ENCODE results near the gene MYO3B.

MYO3B gene

GRCh38 chr2:170695521-170696410, 517.8 kb downstream of the MYO3B start:
- H3K4me3 ChIP-seq (ENCODE audit: low read depth, low read length): no peak overlapping the region
- no peak for TF ChIP-seq CTCF (IDR thresholded peaks at IDR 0.05; ENCODE audit: low read depth, low read length, missing control alignments)
- no peak for DNase-seq (ENCODE audit: low read depth)

GRCh38 chr2:170696948-170697347, 519.0 kb downstream of the MYO3B start:
- no peak overlapping the region for H3K4me3 ChIP-seq (ENCODE audit: low read depth, low read length)
- DNase-seq (ENCODE audit: low read depth): no peak
- no peak for TF ChIP-seq CTCF (IDR thresholded peaks at IDR 0.05; ENCODE audit: low read depth, low read length, missing control alignments)

GRCh38 chr2:170701011-170701410, 523.1 kb downstream of the MYO3B start:
- DNase-seq (ENCODE audit: low read depth): no peak
- H3K4me3 ChIP-seq (ENCODE audit: low read depth, low read length): no peak overlapping the region
- TF ChIP-seq CTCF (IDR thresholded peaks at IDR 0.05; ENCODE audit: low read depth, low read length, missing control alignments): no peak

- TF ChIP-seq CTCF (IDR thresholded peaks at IDR 0.05; ENCODE audit: low read depth, low read length, missing control alignments): no peak
- H3K4me3 ChIP-seq (ENCODE audit: low read depth, low read length): no peak overlapping the region
- no peak for DNase-seq (ENCODE audit: low read depth)
Measured at GRCh38 chr2:170703776-170704476, 526.0 kb downstream of the MYO3B start.
